ENCODE results near the gene RNGTT. TPM values are rescaled to one million over a fixed set of nuclear protein-coding genes. Genes with fewer than 3 reads are reported as not detected.

The RNGTT gene
- total RNA-seq, 1 experiment from 2014 or later, result 15.2 TPM

DNA sequence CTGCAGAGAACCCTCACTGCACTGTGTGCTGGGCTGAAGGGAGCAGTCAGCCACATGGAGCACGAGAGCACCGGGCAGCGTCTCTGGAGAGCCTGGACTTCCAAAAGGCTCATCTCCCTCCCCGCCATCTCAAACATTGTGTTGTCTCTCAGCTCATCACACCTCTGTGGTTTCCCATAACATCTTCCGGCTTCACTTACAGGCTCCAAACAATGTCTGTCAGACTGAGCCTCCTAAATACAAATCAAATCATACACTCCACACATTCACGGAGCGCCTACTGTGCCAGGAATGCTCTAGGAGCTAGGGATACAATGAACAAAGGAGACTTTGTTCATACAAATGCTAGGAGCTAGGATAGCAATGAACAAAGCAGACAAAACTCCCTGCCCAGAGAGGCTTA lies 398.0 kb downstream of the RNGTT start:
- H3K9me3 ChIP-seq (ENCODE audit: insufficient read depth, low read depth), result no peaks in the 10 kb centered on the region
- no peak overlapping the region for H2AFZ ChIP-seq
- H3K36me3 ChIP-seq (ENCODE audit: low read depth), result no peaks in the 10 kb centered on the region
- BruUV-seq (replicated peaks), result no TSS peak
- H3K4me1 ChIP-seq (replicated peaks; ENCODE audit: insufficient read depth), result no peaks in the 10 kb centered on the region
- intact Hi-C loops (cut with micrococcal nuclease; ENCODE audit: unreplicated experiment), result no loop called here
- H3K4me3 ChIP-seq, result no peak overlapping the region
- ChIA-PET CTCF (no interaction called here), POLR2A (ENCODE audit: unreplicated experiment) (no interaction called here)
- TF ChIP-seq EZH2 (IDR thresholded peaks at IDR 0.05; ENCODE audit: low read depth), result no peak
- TF ChIP-seq, protein P1, sequence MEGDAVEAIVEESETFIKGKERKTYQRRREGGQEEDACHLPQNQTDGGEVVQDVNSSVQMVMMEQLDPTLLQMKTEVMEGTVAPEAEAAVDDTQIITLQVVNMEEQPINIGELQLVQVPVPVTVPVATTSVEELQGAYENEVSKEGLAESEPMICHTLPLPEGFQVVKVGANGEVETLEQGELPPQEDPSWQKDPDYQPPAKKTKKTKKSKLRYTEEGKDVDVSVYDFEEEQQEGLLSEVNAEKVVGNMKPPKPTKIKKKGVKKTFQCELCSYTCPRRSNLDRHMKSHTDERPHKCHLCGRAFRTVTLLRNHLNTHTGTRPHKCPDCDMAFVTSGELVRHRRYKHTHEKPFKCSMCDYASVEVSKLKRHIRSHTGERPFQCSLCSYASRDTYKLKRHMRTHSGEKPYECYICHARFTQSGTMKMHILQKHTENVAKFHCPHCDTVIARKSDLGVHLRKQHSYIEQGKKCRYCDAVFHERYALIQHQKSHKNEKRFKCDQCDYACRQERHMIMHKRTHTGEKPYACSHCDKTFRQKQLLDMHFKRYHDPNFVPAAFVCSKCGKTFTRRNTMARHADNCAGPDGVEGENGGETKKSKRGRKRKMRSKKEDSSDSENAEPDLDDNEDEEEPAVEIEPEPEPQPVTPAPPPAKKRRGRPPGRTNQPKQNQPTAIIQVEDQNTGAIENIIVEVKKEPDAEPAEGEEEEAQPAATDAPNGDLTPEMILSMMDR (conservative IDR thresholded peaks at IDR 0.05), result no peak
- no peaks in the 10 kb centered on the region for H3K27me3 ChIP-seq (ENCODE audit: insufficient read depth, low read depth)
- no peaks in the 10 kb centered on the region for H3K79me2 ChIP-seq (ENCODE audit: low read depth)
- no peaks in the 10 kb centered on the region for H4K20me1 ChIP-seq (ENCODE audit: insufficient read depth)
- DNase-seq, result no peak
- no peak overlapping the region for H3K27ac ChIP-seq
- H3K4me2 ChIP-seq, result no peak overlapping the region
- no peaks in the 10 kb centered on the region for H3F3A ChIP-seq (ENCODE audit: insufficient read depth, low read depth)
- no peaks in the 10 kb centered on the region for H3K9me2 ChIP-seq (ENCODE audit: insufficient read depth)

DNA sequence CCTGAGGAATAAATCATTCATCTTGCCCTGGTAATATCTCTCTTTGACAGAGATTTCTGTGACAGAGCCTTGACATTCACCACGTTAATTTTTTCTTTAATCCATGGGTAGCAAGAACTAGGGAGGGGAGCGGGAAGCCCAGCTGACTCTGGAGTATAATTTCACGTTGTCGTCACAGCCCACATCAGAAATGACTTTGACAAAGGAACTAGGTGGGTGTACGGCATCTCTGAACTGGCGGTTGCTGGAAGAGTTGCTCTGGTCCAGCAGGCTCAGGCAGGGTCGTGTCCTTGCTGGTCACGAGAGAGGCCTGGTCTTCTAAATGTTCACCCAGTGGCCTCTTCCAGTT lies 400.2 kb downstream of the RNGTT start:
- Histone ChIP-seq H3K36me3 (ENCODE audit: low read depth) (no peaks in the 10 kb centered on the region), H4K20me1 (ENCODE audit: insufficient read depth) (no peaks in the 10 kb centered on the region), H3K27ac (no peak overlapping the region), H3K9me3 (ENCODE audit: insufficient read depth, low read depth) (no peaks in the 10 kb centered on the region), H3F3A (ENCODE audit: insufficient read depth, low read depth) (no peaks in the 10 kb centered on the region), H3K4me1 (replicated peaks; ENCODE audit: insufficient read depth) (no peaks in the 10 kb centered on the region), H3K4me2 (no peak overlapping the region), H3K4me3 (no peak overlapping the region), H3K27me3 (ENCODE audit: insufficient read depth, low read depth) (no peaks in the 10 kb centered on the region), H3K79me2 (ENCODE audit: low read depth) (no peaks in the 10 kb centered on the region), H2AFZ (no peak overlapping the region), H3K9me2 (ENCODE audit: insufficient read depth) (no peaks in the 10 kb centered on the region)
- ChIA-PET POLR2A (ENCODE audit: unreplicated experiment) (no interaction called here), CTCF (no interaction called here)
- intact Hi-C loops (cut with micrococcal nuclease; ENCODE audit: unreplicated experiment), result no loop called here
- TF ChIP-seq, protein P1 (conservative IDR thresholded peaks at IDR 0.05), result no peak
- no peak for TF ChIP-seq EZH2 (IDR thresholded peaks at IDR 0.05; ENCODE audit: low read depth)
- no peak for DNase-seq
- no TSS peak for BruUV-seq (replicated peaks)

DNA sequence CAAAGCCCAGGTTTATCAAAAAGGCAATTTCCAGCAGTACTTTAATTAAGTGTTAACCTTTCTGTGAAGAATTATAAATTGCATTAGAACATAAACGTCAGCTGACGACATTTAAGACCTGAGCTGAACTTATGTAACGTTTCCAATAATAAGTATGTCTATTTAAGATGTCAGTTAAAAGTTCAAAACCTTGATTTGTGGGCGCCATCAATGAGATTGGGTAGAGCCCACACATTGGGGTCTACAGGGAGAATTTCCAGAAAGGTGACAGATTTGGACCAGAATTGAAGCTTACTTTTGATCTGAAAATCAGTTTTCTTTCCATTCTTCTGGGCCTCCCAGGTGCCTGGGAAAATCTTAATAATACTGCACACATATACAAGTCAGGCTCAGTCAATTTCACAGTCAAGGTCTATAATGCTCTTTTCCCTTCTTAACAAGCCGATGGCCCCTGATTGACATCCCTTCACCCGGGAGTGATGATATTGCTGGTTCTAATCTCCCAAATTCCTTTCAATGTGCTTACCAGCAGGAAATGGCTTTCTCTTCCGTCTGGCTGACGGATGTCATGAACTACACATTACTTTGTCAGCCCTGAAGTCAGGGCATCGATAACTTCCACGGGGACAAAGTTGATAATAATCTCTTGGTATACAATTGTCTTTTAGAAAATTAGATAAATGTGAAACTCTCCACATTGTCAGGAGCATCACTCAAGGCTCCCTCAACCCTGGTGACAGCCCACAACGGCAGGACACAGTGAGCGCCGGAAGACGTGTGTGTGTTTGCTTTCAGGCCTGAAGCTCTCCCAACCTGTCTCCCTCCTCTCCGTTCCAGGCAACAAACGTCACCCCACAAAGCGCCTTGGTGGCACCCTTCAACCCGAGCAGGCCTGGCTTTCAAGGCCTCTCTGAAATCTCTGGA lies 400.8 kb downstream of the RNGTT start:
- Histone ChIP-seq H3F3A (ENCODE audit: insufficient read depth, low read depth) (no peaks in the 10 kb centered on the region), H3K4me1 (replicated peaks; ENCODE audit: insufficient read depth) (no peaks in the 10 kb centered on the region), H3K4me3 (no peak overlapping the region), H4K20me1 (ENCODE audit: insufficient read depth) (no peaks in the 10 kb centered on the region), H3K9me2 (ENCODE audit: insufficient read depth) (no peaks in the 10 kb centered on the region), H3K27ac (no peak overlapping the region), H3K9me3 (ENCODE audit: insufficient read depth, low read depth) (no peaks in the 10 kb centered on the region), H3K4me2 (no peak overlapping the region), H2AFZ (no peak overlapping the region), H3K36me3 (ENCODE audit: low read depth) (no peaks in the 10 kb centered on the region), H3K79me2 (ENCODE audit: low read depth) (no peaks in the 10 kb centered on the region), H3K27me3 (ENCODE audit: insufficient read depth, low read depth) (no peaks in the 10 kb centered on the region)
- TF ChIP-seq EZH2 (IDR thresholded peaks at IDR 0.05; ENCODE audit: low read depth), result no peak
- TF ChIP-seq, protein P1 (conservative IDR thresholded peaks at IDR 0.05), result no peak
- POLR2A ChIA-PET (ENCODE audit: unreplicated experiment), result no interaction called here
- intact Hi-C loops (cut with micrococcal nuclease; ENCODE audit: unreplicated experiment), result no loop called here
- CTCF ChIA-PET, result no interaction called here
- DNase-seq, result no peak
- BruUV-seq (replicated peaks), result no TSS peak
